EL (cell line): ENCODE measurements around the gene DKK3.

Experiments
- DNase-seq: peaks from one replicate; pipeline ENCODE4 v3.0.0-alpha.2; 2016

The DKK3 gene

GRCh38 chr11:12029738-12030363 is 21.4 kb upstream of the DKK3 start:
- DNase-seq: peak; percentile 74

- DNase-seq: no peak
Measured at GRCh38 chr11:12029119-12029518, 20.7 kb upstream of the DKK3 start.

DNA sequence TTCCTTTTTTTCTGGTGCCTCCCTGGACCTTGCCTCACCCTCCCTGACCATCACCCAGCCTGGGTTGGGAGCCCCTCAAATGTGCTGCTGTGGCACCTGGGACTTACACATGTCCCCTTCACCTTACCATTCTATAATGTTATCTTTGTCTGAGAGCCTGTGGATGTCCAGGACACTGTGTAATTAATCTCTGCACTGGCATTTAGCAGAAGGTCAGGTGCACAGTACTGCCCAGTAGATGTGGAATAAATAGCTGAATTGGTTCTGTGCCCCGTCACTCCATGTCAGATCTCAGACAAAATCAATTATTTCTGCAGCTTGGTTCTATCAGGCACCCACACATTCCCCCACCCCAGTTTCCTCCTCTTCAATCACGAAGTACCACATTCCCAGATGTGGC is 19.9 kb upstream of the DKK3 start:
- DNase-seq: no peak

- DNase-seq: no peak
Measured at GRCh38 chr11:12026331-12027211, 18.1 kb upstream of the DKK3 start.

- DNase-seq: no peak
Measured at GRCh38 chr11:12024254-12024926, 16.0 kb upstream of the DKK3 start.

DNA sequence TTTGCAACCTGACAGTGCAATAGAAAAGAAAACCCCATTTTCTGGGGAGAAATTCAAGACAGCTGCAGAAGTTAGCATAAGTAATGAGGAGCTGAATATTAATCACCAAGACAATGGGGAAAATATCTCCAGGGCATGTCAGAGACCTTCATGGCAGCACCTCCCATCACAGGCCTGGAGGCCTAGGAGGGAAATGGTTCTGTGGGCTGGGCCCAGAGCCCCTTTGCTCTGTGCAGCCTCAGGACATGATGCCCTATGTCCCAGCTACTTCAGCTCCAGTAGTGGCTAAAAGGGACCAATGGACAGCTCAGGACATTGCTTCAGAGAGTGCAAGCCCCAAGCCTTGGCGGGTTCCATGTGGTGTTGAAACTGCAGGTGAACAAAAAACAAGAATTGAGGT is 14.6 kb upstream of the DKK3 start:
- DNase-seq: no peak

DNA sequence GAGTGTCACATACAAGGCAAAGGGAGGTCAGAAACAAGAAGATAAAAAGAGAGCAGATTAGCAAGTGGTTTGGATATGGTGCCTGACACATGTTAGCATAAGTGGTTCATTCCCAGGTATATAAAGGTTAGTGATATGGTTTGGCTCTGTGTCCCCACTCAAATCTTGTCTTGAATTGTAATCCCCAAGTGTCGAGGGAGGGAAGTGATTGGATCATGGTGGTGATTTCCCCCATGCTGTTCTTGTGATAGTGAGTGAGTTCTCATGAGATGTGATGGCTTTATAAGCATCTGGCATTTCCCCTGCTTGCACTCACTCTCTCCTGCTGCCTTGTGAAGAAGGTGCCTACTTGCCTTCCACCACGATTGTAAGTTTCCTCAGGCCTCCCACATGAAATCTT is 12.1 kb upstream of the DKK3 start:
- DNase-seq: no peak

DNA sequence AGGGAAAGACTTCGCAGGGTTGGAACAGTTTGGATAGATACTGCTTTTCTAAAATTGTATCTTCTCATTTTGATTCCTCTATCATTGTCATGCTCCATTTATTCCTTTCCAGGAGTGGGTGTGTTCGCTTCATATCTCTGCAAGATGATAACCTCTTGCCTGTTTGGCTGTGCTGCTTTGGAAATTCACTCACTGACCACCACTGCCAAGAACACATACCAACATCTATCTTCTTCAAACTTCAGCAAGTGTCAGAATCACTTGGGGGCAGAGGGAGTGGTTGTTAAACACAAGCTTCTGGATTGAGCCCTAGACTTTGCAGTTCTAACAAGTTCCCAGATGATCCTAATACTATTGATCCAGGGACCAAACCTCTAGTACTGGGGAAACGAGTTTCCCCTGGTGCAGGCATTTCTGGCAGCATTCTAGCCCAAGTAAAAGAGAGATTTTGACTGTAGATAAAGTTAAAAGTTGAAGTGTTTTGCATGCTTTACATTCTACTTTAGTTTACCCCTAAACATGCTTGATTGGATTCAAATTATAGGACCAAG is 11.5 kb upstream of the DKK3 start:
- DNase-seq: no peak

DNA sequence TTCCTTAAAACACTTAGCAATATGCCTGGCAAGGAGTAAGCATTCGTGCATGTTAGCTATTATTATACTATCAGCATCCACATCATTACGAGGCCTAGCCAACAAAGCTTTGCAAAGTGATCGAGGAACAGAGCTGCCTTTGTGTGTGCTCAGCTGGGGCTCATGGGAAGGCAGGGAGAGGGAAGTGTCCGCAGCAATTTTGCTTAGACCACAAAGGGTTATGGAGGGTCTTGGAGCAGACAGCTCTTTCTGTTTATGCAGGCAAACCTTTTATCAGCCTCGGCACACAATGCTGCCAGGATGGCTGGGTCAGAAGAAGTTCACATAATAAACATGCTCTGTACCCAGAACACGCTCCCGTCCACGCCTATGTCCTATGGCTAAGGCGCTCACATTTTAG is 10.9 kb upstream of the DKK3 start:
- DNase-seq: no peak

GRCh38 chr11:12017865-12018453 is 9.5 kb upstream of the DKK3 start:
- DNase-seq: no peak

- peak; percentile 44 for DNase-seq
Measured at GRCh38 chr11:12017243-12017678, 8.8 kb upstream of the DKK3 start.

GRCh38 chr11:12016246-12016645 is 7.8 kb upstream of the DKK3 start:
- DNase-seq: no peak

DNA sequence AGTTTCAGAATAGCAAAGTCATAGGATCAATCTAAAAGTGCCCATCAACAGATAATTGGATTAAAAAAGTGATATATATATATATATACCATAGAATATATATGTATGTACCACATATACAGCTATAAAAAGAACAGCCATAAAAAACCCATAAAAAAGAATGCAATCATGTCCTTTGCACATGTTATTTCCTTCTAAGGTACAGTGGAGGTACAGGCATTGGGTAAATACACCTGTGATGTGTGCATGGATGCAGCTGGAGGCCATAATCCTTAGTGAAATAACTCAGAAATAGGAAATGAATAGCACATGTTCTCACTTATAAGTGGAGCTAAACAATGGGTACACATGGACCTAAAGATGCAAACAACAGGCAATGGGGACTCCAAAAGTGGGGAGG is 7.1 kb upstream of the DKK3 start:
- DNase-seq: no peak

DNA sequence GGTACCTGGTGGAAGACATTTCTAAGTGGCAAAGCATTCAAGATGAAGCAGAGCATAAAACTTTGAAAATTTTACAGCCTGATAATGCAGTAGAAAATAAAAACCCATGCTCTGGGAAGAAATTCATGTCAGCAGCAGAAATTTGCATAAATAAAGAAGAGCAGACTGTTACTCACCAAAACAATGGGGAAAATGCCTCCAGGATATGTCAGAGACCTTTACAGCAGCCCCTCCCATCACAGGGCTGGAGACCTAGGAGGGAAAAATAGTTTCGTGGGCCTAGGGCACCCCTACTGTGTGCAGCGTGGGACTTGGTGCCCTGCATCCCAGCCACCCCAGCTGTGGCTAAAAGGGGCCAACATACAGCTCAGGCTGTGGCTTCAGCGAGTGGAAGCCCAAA is 5.4 kb upstream of the DKK3 start:
- DNase-seq: no peak

GRCh38 chr11:12009617-12010321 is 1.3 kb upstream of the DKK3 start:
- no peak for DNase-seq

DNA sequence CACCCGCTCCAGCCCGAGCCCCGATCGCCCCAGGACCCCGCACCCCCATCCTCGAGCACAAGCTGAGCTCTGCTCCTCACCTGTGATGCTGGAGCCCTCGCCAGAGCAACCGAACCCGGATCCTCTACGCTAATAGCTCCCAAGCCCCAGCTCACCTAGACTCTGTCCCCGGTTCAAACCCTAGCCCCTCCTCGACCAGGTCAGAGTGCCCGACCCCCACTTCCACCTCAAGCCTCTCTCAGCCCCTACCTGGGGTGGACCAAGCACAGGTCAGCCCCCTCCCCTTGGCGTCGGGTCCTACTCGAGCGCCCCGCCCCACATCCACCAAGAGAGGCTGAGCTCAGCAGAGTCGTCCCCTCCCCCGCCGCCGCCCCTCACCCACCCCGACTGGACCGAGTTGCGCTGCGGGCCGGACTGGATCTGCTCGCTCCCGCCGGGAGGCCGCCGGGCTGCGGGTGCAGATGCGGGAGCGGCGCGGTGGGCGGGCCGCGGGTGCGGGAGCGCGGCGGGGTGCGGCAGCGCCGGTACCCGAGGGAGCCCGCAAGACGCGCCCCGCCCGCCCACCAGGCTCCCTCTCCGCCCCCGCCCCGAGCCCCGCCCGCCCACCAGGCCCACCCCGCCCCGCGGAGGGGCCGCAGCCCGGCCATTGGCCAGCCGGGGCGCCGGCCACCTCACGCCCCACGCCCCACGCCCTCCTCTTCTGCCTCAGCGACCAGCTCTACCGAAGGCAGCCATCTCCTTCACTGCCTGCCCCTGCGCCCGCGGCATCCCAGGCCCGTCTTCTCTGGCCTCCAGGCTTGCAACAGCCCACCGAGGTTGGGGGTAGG is 577 bp upstream of the DKK3 start:
- peak; percentile 80 for DNase-seq

DNA sequence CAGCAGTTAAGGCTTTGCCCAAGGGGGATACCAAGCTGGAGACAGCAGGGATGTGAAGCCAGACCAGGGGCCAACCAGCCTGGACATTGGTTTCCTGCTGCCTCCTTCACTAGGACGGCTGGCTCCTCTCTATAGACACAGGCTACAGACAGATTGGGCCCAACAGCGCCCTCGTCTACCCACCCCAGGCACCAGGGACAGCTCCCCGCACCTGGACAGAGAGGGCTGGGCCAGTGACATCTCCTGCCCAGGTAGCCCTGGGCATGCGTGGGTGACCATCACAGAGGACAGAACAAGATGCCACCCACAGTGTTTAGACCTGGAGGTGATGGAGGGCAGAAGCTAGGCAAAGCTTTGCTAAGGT is 1.2 kb downstream of the DKK3 start:
- DNase-seq: no peak

DNA sequence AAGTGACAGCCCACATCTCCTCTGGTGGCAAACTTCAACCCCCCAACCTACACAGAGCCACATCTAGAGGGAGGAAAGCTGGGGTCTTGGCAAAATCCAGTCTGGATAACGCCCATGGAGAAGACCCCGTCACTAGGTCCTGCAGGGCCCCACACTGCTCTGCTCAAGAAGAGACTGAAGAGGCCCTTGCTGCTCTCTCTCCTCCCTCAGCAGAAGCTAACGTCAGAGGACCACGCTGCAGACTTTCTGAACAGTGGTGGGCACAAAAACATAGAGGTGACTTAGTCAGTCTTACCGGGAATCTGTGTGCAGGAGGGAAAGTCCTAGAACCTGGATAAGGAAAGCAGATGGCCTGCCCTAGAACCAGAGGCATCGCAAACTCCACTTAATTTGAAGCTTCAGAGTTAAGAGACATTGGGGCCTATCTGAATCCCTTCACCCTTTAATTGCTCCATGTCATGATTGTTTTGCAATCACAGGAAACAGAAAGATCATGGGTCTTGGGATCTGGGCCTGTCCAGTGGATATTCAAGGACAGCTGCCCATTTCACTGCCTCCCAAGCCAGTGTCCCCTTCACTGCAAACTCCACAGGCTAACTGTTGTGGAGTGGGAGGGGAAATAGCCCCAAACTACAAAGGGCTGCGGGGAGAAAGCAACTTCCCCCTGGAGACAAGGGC is 1.7 kb downstream of the DKK3 start:
- DNase-seq: no peak

DNA sequence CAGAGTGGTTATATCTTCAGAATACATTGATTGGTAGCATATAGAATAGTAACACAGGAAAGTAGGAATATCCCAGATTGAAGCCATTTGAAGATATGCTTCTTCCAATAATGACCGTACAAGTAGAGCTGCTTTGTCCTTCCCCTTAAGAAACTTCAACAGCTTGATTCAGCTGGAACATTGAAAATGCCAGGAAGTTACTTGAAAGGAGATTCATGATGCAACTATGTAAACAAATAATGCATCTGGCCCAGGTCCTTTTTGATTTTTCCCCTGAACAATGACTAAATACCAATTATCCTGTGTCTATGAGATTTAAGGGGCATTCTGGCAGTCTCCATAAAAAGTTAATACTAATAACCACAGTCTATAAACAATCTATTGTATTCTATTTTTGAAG is 3.0 kb downstream of the DKK3 start:
- peak; percentile 72 for DNase-seq

DNA sequence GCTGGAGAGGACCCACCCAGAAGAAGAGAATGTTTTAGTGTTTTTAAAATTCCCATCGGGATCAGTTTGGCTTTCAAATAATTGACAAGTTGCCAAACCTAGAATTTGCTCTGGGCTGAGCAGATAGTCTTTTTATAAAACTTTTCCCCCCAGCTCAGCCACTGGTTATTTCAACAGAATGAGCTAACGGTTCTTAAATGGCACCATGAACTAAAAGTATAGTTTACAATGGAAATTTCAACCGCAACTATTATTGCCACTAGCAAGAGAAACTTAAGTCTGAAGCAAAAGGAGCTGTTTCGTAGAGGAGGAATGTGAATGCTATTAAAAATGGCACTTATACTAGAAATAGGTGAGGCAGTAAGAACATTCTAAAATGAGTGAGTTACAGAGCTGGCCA is 3.4 kb downstream of the DKK3 start:
- DNase-seq: no peak

DNA sequence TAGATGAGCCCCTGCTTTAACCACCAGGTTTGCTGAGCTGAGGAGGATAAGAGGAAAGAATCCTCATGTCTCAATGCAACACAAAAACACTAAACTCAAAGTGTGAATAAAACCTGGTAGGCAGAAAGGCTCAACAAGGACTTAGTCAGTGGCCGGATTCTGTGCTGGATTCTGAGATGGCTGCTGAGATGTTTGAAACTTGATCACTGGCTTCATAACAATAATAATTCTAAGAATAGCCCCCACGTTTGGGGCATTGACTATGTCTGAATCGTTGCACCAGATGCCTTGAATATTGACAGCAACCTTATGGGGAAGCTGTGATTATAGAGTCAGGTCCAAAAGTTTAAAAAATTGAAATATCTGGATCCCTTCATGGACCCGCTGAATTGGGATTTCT is 4.6 kb downstream of the DKK3 start:
- DNase-seq: no peak
